Stimulated activated CD4-positive, alpha-beta T cell treated with anti-CD3 and anti-CD28 coated beads, Interleukin-4, amount 100 ng/mL, for 24 hours (primary cell): ENCODE data around the gene HLF.
"Not testable (repeated sequence)": the region's sequence is repeated elsewhere in the genome, so short reads cannot be mapped to it uniquely, and the experiment has no call there.

Source experiments
- DNase-seq: peaks from one replicate; pipeline ENCODE4 v3.0.0-alpha.2; 2020

The HLF gene

GRCh38 chr17:55314061-55314783 is 49.5 kb downstream of the HLF start:
- no peak for DNase-seq

- no peak for DNase-seq
These were observed 50.2 kb downstream of the HLF start for GRCh38 chr17:55314784-55315491.

GRCh38 chr17:55316499-55316898 is 51.7 kb downstream of the HLF start:
- DNase-seq, result no peak

GRCh38 chr17:55317284-55317683 is 52.5 kb downstream of the HLF start:
- no peak for DNase-seq

- no peak for DNase-seq
These were observed 53.3 kb downstream of the HLF start for GRCh38 chr17:55318081-55318480.

- no peak for DNase-seq
These were observed 54.1 kb downstream of the HLF start for GRCh38 chr17:55318715-55319487.

GRCh38 chr17:55319933-55320593 is 55.3 kb downstream of the HLF start:
- no peak for DNase-seq

- DNase-seq, result no peak
These were observed 56.0 kb downstream of the HLF start for GRCh38 chr17:55320594-55321426.

GRCh38 chr17:55321427-55322060 is 56.8 kb downstream of the HLF start:
- no peak for DNase-seq

- DNase-seq, result no peak
These were observed 57.8 kb downstream of the HLF start for GRCh38 chr17:55322453-55322985.

GRCh38 chr17:55323518-55324295 is 58.9 kb downstream of the HLF start:
- DNase-seq, result no peak

- DNase-seq, result no peak
These were observed 59.7 kb downstream of the HLF start for GRCh38 chr17:55324296-55324978.

- no peak for DNase-seq
These were observed 60.6 kb downstream of the HLF start for GRCh38 chr17:55325406-55325805.

- no peak for DNase-seq
These were observed 61.3 kb downstream of the HLF start for GRCh38 chr17:55326030-55326429.

- no peak for DNase-seq
These were observed 62.7 kb downstream of the HLF start for GRCh38 chr17:55327225-55328088.

- DNase-seq, result not testable (repeated sequence)
These were observed 63.8 kb downstream of the HLF start for GRCh38 chr17:55328514-55328913.

- no peak for DNase-seq
These were observed 65.7 kb downstream of the HLF start for GRCh38 chr17:55330344-55330933.

- no peak for DNase-seq
These were observed 67.7 kb downstream of the HLF start for GRCh38 chr17:55332296-55333041.
